GM12872 (cell line): Measurements from ENCODE around the gene PPP2R2D.

Source experiments
- TF ChIP-seq, protein P1 (sequence below): IDR thresholded peaks from 3 replicates; pipeline ENCODE4 v1.5.1; 2011; ENCODE audit warnings: low read depth, mild to moderate bottlenecking, low read length, moderate library complexity; ENCODE audit not compliant: insufficient read depth

The PPP2R2D gene

DNA sequence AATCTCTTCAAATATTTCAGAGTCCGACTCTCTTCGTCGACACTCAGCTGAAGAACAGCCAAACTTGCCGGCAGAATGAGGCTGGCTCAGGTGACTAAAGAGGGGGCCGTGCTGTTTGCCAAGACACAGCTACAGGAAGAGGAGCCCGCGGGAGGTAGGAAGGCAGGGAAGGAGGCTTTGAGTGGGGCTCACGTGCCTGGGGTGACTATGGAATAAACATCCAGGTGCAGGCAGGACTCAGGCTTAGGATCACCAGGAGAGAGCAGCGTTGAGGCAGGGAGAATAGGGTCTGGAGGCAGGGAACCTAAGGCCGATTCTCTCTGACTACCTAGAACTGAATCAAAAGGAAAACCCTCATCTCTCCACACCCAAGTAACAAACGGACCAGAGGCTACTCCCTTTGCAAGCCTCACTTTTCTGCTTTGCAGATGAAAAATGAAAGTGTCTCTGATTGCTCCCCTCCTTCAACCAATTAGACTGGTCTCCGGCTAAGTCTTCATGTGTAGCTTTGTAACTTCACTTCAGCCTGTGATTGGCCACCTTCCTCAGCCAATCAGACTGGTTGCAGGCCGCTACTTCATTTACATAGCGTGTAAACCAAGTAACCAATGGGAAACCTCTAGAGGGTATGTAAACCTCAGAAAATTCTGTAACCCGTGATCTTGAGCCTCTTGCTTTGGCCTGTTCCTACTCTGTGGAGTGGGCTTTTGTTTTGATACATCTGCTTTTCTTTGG lies 100.6 kb downstream of the PPP2R2D start:
- TF ChIP-seq, protein P1, sequence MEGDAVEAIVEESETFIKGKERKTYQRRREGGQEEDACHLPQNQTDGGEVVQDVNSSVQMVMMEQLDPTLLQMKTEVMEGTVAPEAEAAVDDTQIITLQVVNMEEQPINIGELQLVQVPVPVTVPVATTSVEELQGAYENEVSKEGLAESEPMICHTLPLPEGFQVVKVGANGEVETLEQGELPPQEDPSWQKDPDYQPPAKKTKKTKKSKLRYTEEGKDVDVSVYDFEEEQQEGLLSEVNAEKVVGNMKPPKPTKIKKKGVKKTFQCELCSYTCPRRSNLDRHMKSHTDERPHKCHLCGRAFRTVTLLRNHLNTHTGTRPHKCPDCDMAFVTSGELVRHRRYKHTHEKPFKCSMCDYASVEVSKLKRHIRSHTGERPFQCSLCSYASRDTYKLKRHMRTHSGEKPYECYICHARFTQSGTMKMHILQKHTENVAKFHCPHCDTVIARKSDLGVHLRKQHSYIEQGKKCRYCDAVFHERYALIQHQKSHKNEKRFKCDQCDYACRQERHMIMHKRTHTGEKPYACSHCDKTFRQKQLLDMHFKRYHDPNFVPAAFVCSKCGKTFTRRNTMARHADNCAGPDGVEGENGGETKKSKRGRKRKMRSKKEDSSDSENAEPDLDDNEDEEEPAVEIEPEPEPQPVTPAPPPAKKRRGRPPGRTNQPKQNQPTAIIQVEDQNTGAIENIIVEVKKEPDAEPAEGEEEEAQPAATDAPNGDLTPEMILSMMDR: no peak

DNA sequence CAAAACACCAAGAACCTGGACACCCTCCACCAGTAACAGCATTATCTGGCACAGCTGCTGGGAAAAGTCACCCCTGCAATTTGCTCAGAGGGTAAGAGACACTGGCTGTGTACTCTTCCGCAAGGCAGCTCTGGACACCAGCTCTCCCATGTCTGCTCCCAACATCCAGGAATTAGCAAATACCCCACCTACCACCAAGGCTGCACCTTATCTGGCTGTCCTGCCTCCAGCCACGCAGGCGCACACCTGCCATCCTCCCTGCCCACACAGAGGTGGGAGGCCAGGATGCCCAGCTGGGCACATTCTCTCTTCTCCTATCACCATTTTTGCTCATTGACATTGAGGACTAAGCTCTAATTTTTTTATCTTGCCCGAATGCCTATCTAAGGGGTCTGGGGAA lies 101.2 kb downstream of the PPP2R2D start:
- TF ChIP-seq, protein P1: no peak

DNA sequence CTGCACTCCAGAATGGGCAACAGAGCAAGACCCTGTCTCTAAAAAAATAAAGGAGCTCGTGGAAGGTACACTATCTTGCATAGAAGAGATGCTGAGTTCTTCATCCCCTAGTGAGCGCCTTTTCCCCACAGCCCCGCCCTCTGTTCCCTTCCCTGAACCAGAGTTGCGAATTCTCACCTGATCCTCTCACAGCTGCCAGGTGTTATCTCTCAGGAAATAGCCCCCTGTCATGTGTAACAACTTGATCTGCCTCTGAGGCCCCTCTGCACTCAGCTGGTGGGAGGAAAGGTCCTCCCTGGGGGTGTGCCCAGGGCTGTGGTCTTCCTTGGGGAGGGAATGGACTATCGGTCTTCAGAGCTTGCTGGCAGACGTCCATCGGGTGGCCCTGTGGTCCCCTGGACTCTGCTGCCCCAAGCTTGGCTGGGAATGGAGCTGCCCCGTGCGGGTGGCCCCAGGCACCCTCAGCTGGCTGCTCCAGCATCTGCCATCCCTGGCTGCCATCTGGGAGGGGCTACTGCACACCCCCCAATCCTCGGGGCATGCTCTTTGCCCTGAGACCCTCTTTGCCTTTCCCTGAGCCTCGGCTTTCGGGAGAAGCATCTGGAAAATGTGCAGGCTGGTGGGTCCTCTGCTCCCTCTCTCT lies 102.6 kb downstream of the PPP2R2D start:
- TF ChIP-seq, protein P1: no peak

DNA sequence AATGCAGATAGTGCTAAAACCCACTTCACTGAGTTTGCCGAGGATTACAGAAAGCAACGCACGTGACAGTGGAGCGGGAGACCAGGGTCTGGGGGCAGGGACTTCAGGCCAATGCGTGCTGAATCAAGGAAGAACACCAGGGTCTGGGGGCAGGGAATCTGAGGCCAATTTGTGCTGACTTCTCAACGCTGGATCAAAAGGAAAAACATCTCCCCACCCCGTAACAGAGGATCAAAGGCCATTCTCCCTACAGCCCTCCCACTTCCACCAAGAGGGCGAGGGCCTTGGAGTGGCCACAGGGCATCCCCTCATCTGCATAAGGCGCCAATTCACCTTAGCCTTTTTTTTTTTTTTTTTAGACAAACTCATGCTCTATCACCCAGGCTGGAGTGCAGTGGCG lies 103.2 kb downstream of the PPP2R2D start:
- TF ChIP-seq, protein P1: no peak

DNA sequence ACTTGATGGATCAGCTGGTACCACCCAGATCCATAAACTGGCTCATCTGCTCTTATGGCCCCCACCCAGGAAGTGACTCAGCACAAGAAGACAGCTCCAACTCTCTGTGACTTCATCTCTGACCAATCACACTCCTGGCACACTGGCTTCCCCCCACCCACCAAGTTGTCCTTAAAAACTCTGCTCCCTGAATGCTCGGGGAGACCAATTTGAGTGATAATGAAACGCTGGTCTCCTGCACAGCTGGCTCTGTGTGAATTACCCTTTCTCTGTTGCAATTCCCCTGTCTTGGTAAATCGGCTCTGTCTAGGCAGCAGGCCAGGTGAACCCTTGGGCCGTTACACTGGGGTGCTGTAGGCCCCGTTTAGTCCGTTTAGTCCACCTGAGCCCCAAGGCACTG lies 104.3 kb downstream of the PPP2R2D start:
- TF ChIP-seq, protein P1: no peak

DNA sequence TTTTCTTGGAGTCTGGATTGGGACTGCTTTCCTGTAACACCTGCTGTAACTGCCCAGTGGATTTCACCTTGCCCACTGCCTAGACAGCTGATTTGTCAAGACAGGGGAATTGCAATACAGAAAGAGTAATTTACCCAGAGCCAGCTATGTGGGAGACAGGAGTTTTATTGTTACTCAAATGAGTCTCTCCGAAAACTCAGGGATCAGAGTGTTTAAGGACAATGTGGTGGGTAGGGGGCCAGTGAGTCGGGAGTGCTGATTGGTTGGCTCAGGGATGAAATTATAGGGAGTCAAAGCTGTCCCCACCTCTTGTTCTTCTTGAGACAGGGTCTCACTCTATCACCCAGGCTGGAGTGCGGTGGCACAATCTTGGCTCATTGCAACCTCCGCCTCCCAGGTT lies 106.2 kb downstream of the PPP2R2D start:
- TF ChIP-seq, protein P1: no peak

DNA sequence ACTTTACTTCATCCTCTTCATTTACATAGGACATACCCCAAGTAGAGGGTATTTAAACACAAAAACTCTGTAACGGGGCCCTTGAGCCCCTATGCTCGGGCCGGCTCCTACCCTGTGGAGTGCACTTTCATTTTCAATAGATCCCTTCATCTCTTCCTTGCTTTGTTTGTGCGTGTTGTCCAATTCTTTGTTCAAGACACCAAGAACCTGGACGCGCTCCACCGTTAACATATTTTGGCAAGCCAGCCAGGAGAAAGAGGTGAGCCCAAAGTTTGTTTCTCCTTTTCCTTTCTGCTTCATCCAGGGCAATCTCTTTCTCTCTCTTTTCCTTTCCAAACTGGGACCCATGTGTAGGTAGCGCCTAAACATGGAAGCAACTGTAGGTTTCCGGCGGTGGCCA lies 106.9 kb downstream of the PPP2R2D start:
- TF ChIP-seq, protein P1: no peak
